Transverse colon (tissue), 4 donors: ENCODE data around the gene BDKRB2. TPM values are rescaled to one million over a fixed set of nuclear protein-coding genes. Genes with fewer than 3 reads are reported as not detected.

ENCODE experiments used
- DNase-seq: peaks from one replicate; pipeline ENCODE4 v3.0.0-alpha.2; 2019
- H3K27ac ChIP-seq, 4 donors: fragments of 200-600 bp; sonication (generic); 2 replicates each; pipeline ENCODE4 v1.5.1; 2016 to 2018; ENCODE audit warnings: inconsistent platforms in 4 of 4
- H3K27me3 ChIP-seq: fragments of 200-600 bp; sonication (generic); 2 replicates; pipeline ENCODE4 v1.5.1; 2017; ENCODE audit warnings: inconsistent platforms
- H3K36me3 ChIP-seq, 4 donors: fragments of 200-600 bp; sonication (generic); 2 replicates each; pipeline ENCODE4 v1.5.1; 2017 to 2019; ENCODE audit warnings: inconsistent platforms in 4 of 4
- H3K4me1 ChIP-seq, 4 donors: fragments of 200-600 bp; sonication (generic); 2 replicates each; pipeline ENCODE4 v1.5.1; 2017 to 2020; ENCODE audit warnings: inconsistent platforms in 4 of 4
- H3K4me3 ChIP-seq, 4 donors: fragments of 200-600 bp; sonication (generic); 1 replicate in 1 of 4; 2 replicates in 3 of 4; pipeline versions ENCODE4 v1.5.1 to v1.6.1; 2017 to 2019; ENCODE audit warnings: inconsistent platforms in 4 of 4
- H3K9me3 ChIP-seq, 2 donors: fragments of 200-600 bp; sonication (generic); 2 replicates each; pipeline ENCODE4 v1.5.1; 2017 to 2019; ENCODE audit warnings: inconsistent platforms in 2 of 2
- EP300 ChIP-seq: sonication (generic); formaldehyde crosslinking; IDR thresholded peaks from one replicate; pipeline ENCODE4 v1.6.1; 2017; ENCODE audit warnings: antibody characterized with exemption, low read depth
- POLR2A ChIP-seq: fragments of 450-650 bp; IDR thresholded peaks from one replicate; pipeline ENCODE4 v1.6.1; 2016; ENCODE audit warnings: antibody characterized with exemption, mild to moderate bottlenecking, moderate library complexity
- POLR2AphosphoS5 ChIP-seq, 3 donors: sonication (generic); formaldehyde crosslinking; IDR thresholded peaks; one replicate each; pipeline ENCODE4 v1.6.1; 2016; ENCODE audit warnings: antibody characterized with exemption in 3 of 3
- WGBS, 2 donors: methylation state at CpG; one replicate each; pipeline ENCODE4 v1.1.5; 2018; ENCODE audit warnings: low coverage in 1 of 2; 5-methylcytosine and 5-hydroxymethylcytosine counted together
- in situ Hi-C, 4 donors: fragments of 200-750 bp; cut with MboI; loops; one replicate each; pipeline versions ENCODE4 v1.15.0 to v1.15.1; 2017; ENCODE audit warnings: low sequenced_read_pairs in 3 of 4, low pct_ligation_motif_present in 1 of 4, low pct_unique_long_range_greater_than_20kb in 1 of 4
- intact Hi-C: fragments of 100-400 bp; cut with DNase I; formaldehyde crosslinking; loops from one replicate; pipeline ENCODE4 v1.15.1; 2023; ENCODE audit warnings: low total_unique reads
- total RNA-seq, 4 donors: library from RNA; depleted of rRNA; stranded (reverse); fragments of >200 nt; gene quantifications; one replicate each; pipeline ENCODE4 v1.1.0, GENCODE V29; 2016
- TF ChIP-seq, protein P1 (sequence below), 5 experiments: fragments of 200-600 bp in 3 of 5; fragments of 450-650 bp in 2 of 5; sonication (generic) in 3 of 5; IDR thresholded peaks; 1 replicate in 2 of 5; 2 replicates in 3 of 5; pipeline ENCODE4 v1.5.1; 2016 to 2017; ENCODE audit warnings: antibody characterized with exemption in 5 of 5, inconsistent platforms in 3 of 5, mild to moderate bottlenecking in 2 of 5, moderate library complexity in 1 of 5

The BDKRB2 gene
- total RNA-seq, 4 donors from 2014 or later: 2.6 to 19.8 (median 17.4) TPM

DNA sequence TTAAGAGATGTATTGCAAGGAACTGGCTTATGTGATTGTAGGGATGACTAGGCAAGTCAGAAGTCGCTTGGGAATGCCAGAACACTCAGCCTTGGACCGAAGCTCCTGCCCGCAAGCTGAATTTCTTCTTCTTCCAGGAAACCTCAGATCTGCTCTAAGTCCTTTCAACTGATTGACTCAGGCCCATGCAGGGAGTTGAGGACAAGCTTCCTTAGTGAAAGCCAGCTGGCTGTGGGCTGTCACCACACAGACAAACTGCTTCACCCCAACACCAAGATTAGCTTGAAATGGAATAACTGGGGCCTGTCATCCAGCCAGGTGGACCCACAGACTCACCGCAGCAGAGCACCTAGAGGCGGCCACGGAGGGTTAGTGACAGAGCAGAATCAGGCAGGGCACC lies 24.7 kb downstream of the BDKRB2 start:
- Histone ChIP-seq H3K27ac (no peak overlapping the region), H3K4me1 (peaks cover 9 to 28% (median 18%) of the 10 kb centered on the region in 4 donors), H3K4me3 (no peak overlapping the region), H3K27me3 (no peaks in the 10 kb centered on the region), H3K36me3 (no peaks in the 10 kb centered on the region), H3K9me3 (no peaks in the 10 kb centered on the region)
- no peak for TF ChIP-seq POLR2A
- no peak for TF ChIP-seq EP300
- TF ChIP-seq, protein P1, sequence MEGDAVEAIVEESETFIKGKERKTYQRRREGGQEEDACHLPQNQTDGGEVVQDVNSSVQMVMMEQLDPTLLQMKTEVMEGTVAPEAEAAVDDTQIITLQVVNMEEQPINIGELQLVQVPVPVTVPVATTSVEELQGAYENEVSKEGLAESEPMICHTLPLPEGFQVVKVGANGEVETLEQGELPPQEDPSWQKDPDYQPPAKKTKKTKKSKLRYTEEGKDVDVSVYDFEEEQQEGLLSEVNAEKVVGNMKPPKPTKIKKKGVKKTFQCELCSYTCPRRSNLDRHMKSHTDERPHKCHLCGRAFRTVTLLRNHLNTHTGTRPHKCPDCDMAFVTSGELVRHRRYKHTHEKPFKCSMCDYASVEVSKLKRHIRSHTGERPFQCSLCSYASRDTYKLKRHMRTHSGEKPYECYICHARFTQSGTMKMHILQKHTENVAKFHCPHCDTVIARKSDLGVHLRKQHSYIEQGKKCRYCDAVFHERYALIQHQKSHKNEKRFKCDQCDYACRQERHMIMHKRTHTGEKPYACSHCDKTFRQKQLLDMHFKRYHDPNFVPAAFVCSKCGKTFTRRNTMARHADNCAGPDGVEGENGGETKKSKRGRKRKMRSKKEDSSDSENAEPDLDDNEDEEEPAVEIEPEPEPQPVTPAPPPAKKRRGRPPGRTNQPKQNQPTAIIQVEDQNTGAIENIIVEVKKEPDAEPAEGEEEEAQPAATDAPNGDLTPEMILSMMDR (IDR thresholded peaks at IDR 0.05): no peak
- no peak for TF ChIP-seq POLR2AphosphoS5 (IDR thresholded peaks at IDR 0.05)
- in situ Hi-C loops: no loop called here
- intact Hi-C loops: no loop called here
- WGBS, 2 donors: 94% methylated on average over 6 of the region's 6 CpGs; no CpG with 5 or more reads in 1 of the 2 donors
- DNase-seq: no peak

DNA sequence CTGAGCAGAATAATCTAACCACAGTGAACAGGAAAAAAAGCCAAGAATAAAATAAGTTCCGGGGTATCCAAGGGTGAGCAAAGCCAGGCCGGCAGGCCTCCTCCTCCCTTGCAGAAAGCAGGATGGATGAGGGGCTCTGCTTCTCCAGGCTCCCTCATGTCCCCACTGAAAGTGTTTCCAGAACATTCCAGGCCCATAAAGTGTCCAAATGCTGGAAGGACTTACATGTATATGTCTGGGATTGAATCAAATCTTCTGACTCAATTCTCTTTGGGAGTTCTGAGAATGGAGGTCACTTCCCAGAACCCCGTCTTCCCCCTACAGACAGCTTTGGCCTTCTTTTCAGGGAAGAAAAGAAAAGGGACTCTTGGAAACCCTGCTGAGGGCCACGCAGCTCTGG lies 26.4 kb downstream of the BDKRB2 start:
- no peak overlapping the region for H3K4me3 ChIP-seq
- H3K36me3 ChIP-seq: no peaks in the 10 kb centered on the region
- in situ Hi-C loops: no loop called here
- intact Hi-C loops: no loop called here
- H3K4me1 ChIP-seq: peaks cover 0 to 12% (median 8%) of the 10 kb centered on the region in 4 donors
- TF ChIP-seq POLR2A: no peak
- TF ChIP-seq, protein P1 (IDR thresholded peaks at IDR 0.05): no peak
- H3K9me3 ChIP-seq: no peaks in the 10 kb centered on the region
- no peaks in the 10 kb centered on the region for H3K27me3 ChIP-seq
- peak overlapping the region in 2 of 4 donors; percentile 17 to 21 for H3K27ac ChIP-seq
- WGBS, 2 donors: 72 to 74% methylated on average over 2 to 4 of the region's 4 CpGs
- DNase-seq: no peak

DNA sequence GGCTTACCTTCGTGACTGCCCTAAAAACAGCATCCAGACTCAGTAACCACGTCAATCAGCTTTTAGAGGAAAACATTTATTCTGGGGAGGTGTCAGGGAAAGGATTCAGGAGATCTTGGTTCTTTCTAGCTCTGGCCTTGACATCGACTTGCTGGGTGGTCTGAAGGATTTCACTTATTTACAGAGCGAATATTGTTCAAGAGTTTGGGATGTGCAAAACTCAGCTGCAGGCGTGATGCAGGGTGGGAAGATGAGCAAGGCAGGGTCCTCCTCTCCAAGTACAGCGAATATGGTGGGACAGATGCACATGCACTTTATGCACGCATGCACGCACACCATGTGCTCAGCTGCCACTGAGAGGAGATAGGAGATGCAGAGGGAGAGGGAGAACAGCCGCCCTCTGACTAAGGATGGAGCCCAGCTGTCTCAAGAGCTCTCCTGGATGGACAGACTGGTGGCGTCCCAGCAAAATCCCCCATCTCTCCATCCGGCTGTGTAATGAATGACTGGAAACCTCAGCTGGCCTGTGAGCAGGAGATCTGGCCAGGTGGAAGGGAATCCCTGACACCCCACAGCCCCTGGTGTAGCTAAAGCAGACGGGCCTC lies 27.0 kb downstream of the BDKRB2 start:
- Histone ChIP-seq H3K9me3 (no peaks in the 10 kb centered on the region), H3K36me3 (no peaks in the 10 kb centered on the region), H3K27me3 (no peaks in the 10 kb centered on the region), H3K4me1 (peaks cover 0 to 10% (median 7%) of the 10 kb centered on the region in 4 donors), H3K27ac (peak overlapping the region in 2 of 4 donors; percentile 17 to 21), H3K4me3 (no peak overlapping the region)
- TF ChIP-seq, protein P1 (IDR thresholded peaks at IDR 0.05): no peak
- no peak for TF ChIP-seq POLR2AphosphoS5 (IDR thresholded peaks at IDR 0.05)
- TF ChIP-seq POLR2A: no peak
- TF ChIP-seq EP300: no peak
- intact Hi-C loops: no loop called here
- 66% methylated on average over 12 of the region's 12 CpGs; no CpG with 5 or more reads in 1 of the 2 donors for WGBS, 2 donors
- in situ Hi-C loops: no loop called here
- no peak for DNase-seq

DNA sequence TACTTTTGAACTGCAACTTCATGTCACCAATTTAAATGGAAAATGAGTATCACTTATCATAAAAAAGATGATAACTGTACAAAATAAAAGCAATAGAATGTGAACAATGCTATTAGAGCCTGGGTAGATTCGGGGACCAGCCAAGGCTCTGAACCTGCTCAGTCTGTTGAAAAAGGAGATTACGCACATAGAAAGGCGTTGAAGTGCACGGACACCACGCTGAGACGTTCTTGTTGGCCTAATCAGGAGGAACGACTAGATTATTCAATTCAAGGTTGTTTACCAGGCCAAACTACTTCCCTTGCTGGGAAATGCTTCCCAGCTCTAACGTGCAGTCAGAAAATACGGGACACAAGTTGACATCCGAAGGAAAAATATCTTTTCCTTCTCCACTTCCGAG lies 27.9 kb downstream of the BDKRB2 start:
- Histone ChIP-seq H3K9me3 (no peaks in the 10 kb centered on the region), H3K27ac (no peak overlapping the region), H3K4me3 (no peak overlapping the region), H3K4me1 (peaks cover 0 to 10% (median 7%) of the 10 kb centered on the region in 4 donors), H3K27me3 (no peaks in the 10 kb centered on the region), H3K36me3 (no peaks in the 10 kb centered on the region)
- intact Hi-C loops (no loop called here), in situ Hi-C loops (no loop called here)
- WGBS, 2 donors: 82 to 94% methylated on average over 11 of the region's 11 CpGs
- no peak for DNase-seq
- TF ChIP-seq, protein P1 (IDR thresholded peaks at IDR 0.05): no peak
- TF ChIP-seq POLR2A (no peak), POLR2AphosphoS5 (IDR thresholded peaks at IDR 0.05) (no peak), EP300 (no peak)
